Subcutaneous adipose tissue (tissue), 4 donors: Measurements from ENCODE around the gene MYOM1. TPM values are rescaled to one million over a fixed set of nuclear protein-coding genes. Genes with fewer than 3 reads are reported as not detected.

Experiments used
- total RNA-seq, 4 donors: library from RNA; depleted of rRNA; stranded (reverse); fragments of >200 nt; gene quantifications; one replicate each; pipeline ENCODE4 v1.1.0, GENCODE V29; 2016
- TF ChIP-seq, protein P1 (sequence below): fragments of 450-650 bp; IDR thresholded peaks from one replicate; pipeline ENCODE4 v1.5.1; 2016; ENCODE audit warnings: low read depth, mild to moderate bottlenecking, control low read depth, antibody characterized with exemption, moderate library complexity

Gene MYOM1
- total RNA-seq, 4 donors from 2014 or later = 3.7 to 14.1 (median 6.6) TPM

DNA sequence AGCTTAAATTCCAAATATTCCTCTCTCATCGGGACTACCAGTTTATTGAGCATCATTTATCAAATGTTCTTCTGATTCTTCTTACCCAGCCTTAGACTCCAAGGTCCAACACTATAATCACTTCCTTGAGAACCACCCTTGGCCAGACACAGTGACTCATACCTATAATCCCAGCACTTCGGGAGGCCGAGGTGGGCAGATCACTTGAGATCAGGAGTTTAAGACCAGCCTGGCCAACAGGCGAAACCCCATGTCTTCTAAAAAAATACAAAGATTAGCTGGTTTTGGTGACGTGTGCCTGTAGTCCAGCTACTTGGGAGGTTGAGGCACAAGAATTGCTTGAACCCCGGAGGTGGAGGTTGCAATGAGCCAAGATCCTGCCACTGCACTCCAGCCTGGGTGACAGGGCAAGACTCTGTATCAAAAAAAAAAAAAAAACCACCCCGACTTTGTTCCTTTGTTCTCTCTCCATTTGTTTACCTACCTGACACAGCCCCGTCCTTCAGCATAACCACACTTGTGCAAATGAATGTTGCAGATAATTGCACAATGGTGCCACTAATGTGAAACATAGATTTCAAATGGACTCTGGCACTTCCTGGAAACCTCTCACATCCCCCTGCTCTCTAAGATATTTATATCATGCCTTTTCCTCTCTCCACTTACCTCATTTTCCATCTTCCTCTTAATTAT is 167.9 kb downstream of the MYOM1 start:
- TF ChIP-seq, protein P1, sequence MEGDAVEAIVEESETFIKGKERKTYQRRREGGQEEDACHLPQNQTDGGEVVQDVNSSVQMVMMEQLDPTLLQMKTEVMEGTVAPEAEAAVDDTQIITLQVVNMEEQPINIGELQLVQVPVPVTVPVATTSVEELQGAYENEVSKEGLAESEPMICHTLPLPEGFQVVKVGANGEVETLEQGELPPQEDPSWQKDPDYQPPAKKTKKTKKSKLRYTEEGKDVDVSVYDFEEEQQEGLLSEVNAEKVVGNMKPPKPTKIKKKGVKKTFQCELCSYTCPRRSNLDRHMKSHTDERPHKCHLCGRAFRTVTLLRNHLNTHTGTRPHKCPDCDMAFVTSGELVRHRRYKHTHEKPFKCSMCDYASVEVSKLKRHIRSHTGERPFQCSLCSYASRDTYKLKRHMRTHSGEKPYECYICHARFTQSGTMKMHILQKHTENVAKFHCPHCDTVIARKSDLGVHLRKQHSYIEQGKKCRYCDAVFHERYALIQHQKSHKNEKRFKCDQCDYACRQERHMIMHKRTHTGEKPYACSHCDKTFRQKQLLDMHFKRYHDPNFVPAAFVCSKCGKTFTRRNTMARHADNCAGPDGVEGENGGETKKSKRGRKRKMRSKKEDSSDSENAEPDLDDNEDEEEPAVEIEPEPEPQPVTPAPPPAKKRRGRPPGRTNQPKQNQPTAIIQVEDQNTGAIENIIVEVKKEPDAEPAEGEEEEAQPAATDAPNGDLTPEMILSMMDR = no peak

- TF ChIP-seq, protein P1 = no peak
Measured at GRCh38 chr18:3048820-3049349, 170.9 kb downstream of the MYOM1 start.

DNA sequence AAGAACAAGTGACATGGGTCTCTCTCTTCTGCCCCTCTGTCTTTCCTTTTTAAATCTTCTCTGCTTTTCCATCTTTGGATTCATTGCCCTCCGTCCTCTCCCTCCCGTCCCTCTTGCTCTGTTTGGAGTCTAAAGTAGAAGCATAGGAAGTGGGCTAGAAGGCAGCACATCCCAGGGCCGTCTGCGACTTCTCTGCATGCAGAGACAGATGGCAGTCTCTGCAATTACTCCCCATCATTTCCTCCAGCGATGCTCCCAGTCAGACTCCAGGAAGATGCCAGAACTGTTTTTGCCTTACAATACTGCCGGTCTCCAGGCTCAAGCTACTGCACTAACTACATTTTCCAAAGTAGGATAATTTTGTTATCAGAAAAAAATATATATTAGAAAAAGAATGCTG is 171.6 kb downstream of the MYOM1 start:
- TF ChIP-seq, protein P1 = no peak

DNA sequence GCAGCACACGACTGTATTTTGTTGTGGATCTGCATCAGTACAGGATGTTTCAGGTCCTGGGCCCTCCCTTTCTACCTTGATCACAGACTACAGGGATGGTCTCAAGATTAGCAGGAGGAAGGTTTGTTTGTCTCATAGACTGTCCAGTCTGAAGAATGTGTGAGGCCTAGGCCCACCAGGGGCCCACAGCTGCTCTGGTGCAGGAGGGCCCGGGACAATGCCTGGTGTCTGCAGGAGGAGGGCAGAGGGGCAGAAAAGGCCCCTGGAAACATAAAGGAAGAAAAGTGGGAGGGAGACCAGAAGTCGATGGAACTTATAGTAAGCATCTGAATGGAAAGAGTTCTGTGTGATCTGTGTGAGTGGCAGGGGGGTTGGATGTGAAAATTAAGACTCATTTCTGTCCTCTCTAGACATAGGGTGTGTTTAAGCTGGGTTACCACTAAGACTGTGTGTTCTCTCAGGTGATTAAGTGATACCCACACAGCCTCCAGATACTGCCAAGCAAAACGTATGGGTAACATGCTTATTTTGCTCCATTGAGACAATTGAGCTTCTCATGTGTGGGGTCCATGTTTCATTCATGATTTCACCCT is 173.5 kb downstream of the MYOM1 start:
- TF ChIP-seq, protein P1 = no peak

- TF ChIP-seq, protein P1 = no peak
Measured at GRCh38 chr18:3044931-3045698, 174.7 kb downstream of the MYOM1 start.

DNA sequence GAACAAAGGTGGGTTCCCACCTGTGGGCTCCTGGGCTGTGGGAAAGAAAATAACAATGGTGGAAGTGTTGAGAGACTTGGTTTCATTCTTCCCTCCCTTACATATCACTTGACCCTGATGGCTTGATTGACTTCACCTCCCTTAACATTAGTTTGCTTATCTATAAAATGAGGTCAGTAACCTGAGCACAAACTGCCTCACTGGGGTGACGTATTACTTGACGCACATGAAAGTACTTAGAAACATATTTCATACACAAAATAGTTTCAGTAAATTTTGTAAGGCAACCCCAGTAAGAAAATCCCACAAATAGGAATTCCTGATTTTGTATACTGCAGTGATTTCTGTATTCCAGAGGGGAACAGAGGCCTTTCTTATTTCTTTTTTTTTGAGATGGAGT is 177.4 kb downstream of the MYOM1 start:
- TF ChIP-seq, protein P1 = no peak

DNA sequence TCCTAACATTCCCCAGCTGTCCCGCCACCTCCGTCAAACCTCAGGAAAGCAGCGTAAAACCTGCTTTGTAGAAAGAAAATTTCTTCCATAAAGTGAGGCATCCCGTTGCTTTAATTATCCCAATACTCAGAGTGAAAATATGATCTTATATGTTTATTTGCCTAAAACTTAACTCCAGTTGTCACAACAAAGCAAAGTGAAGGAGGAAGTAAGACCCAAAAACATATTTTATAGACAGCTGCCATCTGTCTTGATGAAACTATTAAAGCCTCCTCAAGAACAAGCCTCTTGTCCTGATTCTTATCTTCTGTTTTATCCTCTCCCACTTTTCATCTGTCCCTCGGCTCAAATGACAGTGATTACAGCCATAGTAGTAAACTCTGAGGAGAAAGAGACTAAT is 177.9 kb downstream of the MYOM1 start:
- TF ChIP-seq, protein P1 = no peak
